ENCODE measurements around the gene SAMD4B. TPM values are rescaled to one million over a fixed set of nuclear protein-coding genes. Genes with fewer than 3 reads are reported as not detected.

SAMD4B gene
- total and polyA plus RNA-seq, 2 donors (not counting 1 experiment from before 2014, with no cell fraction given): 33.0 to 39.1 TPM

GRCh38 chr19:39415111-39416046, 73.2 kb downstream of the SAMD4B start:
- Histone ChIP-seq H3K36me3 (ENCODE audit: control insufficient read depth, insufficient read depth, low read length) (peaks cover 12% of the 10 kb centered on the region), H3K9me3 (ENCODE audit: control insufficient read depth, insufficient read depth, low read depth, low read length) (no peaks in the 10 kb centered on the region), H2AFZ (ENCODE audit: low read length) (no peak overlapping the region), H4K20me1 (ENCODE audit: control insufficient read depth, extremely low read depth, insufficient read depth, low read length) (no peaks in the 10 kb centered on the region), H3K79me2 (ENCODE audit: control insufficient read depth, insufficient read depth, low read length) (peaks cover 20% of the 10 kb centered on the region), H3K9ac (ENCODE audit: insufficient read depth, low read length) (peak overlapping the region; percentile 48), H3K4me2 (ENCODE audit: extremely low read depth, insufficient read depth, low read length) (peak overlapping the region; percentile 86), H3K27ac (ENCODE audit: insufficient read depth, low read length) (peak overlapping the region; percentile 45), H3K4me1 (ENCODE audit: control insufficient read depth, extremely low read depth, insufficient read depth, low read length) (peaks cover 14% of the 10 kb centered on the region), H3K27me3 (ENCODE audit: control insufficient read depth, insufficient read depth, low read length) (no peaks in the 10 kb centered on the region), H3K4me3 (replicated peaks in 1 of 4; ENCODE audit: control extremely low read depth in 1 of 4, insufficient read depth in 1 of 4, low read depth in 3 of 4, low read length in 4 of 4) (peak overlapping the region; percentile 71 to 98 (median 84))
- TF ChIP-seq CTCF (conservative IDR thresholded peaks at IDR 0.05 in 1 of 2, IDR thresholded peaks at IDR 0.05 in 1 of 2; ENCODE audit: low read depth in 1 of 2, low read length in 2 of 2) (no peak), EZH2 (IDR thresholded peaks at IDR 0.05; ENCODE audit: low read length, missing control alignments) (no peak)
- no peak for DNase-seq (ENCODE audit: low read depth in 2 of 2)

- TF ChIP-seq CTCF (conservative IDR thresholded peaks at IDR 0.05 in 1 of 2, IDR thresholded peaks at IDR 0.05 in 1 of 2; ENCODE audit: low read depth in 1 of 2, low read length in 2 of 2) (no peak), EZH2 (IDR thresholded peaks at IDR 0.05; ENCODE audit: low read length, missing control alignments) (no peak)
- Histone ChIP-seq H3K36me3 (ENCODE audit: control insufficient read depth, insufficient read depth, low read length) (peaks cover 12% of the 10 kb centered on the region), H3K4me3 (replicated peaks in 1 of 4; ENCODE audit: control extremely low read depth in 1 of 4, insufficient read depth in 1 of 4, low read depth in 3 of 4, low read length in 4 of 4) (peak overlapping the region in 1 of 4 experiments; percentile 98), H3K9me3 (ENCODE audit: control insufficient read depth, insufficient read depth, low read depth, low read length) (no peaks in the 10 kb centered on the region), H3K27me3 (ENCODE audit: control insufficient read depth, insufficient read depth, low read length) (no peaks in the 10 kb centered on the region), H4K20me1 (ENCODE audit: control insufficient read depth, extremely low read depth, insufficient read depth, low read length) (no peaks in the 10 kb centered on the region), H3K79me2 (ENCODE audit: control insufficient read depth, insufficient read depth, low read length) (peaks cover 20% of the 10 kb centered on the region), H3K9ac (ENCODE audit: insufficient read depth, low read length) (no peak overlapping the region), H3K4me2 (ENCODE audit: extremely low read depth, insufficient read depth, low read length) (no peak overlapping the region), H2AFZ (ENCODE audit: low read length) (no peak overlapping the region), H3K27ac (ENCODE audit: insufficient read depth, low read length) (no peak overlapping the region), H3K4me1 (ENCODE audit: control insufficient read depth, extremely low read depth, insufficient read depth, low read length) (peaks cover 7% of the 10 kb centered on the region)
- no peak for DNase-seq (ENCODE audit: low read depth in 2 of 2)
Measured at GRCh38 chr19:39416152-39417120, 74.2 kb downstream of the SAMD4B start.

All from fibroblast of lung (primary cell).